GM12865 (cell line): ENCODE data around the gene CASK.

Experiments used
- DNase-seq: peaks from one replicate; pipeline ENCODE4 v3.0.0; 2010; ENCODE audit warnings: low read depth
- H3K4me3 ChIP-seq: 2 replicates; pipeline ENCODE4 v1.5.1; 2011; ENCODE audit warnings: mild to moderate bottlenecking, low read depth, low read length, control low read depth
- CTCF ChIP-seq: IDR thresholded peaks from 2 replicates; pipeline ENCODE4 v1.5.1; 2011; ENCODE audit warnings: low read length, control low read depth, low read depth, inconsistent platforms; ENCODE audit not compliant: insufficient read depth; ENCODE audit errors: missing control alignments

CASK gene

GRCh38 chrX:41499195-41499594 is 424.2 kb downstream of the CASK start:
- no peak for TF ChIP-seq CTCF
- DNase-seq = no peak
- H3K4me3 ChIP-seq = no peak overlapping the region

- H3K4me3 ChIP-seq = no peak overlapping the region
- no peak for TF ChIP-seq CTCF
- no peak for DNase-seq
Measured at GRCh38 chrX:41491267-41492004, 431.9 kb downstream of the CASK start.

GRCh38 chrX:41490446-41490845 is 432.9 kb downstream of the CASK start:
- no peak for TF ChIP-seq CTCF
- DNase-seq = no peak
- H3K4me3 ChIP-seq = no peak overlapping the region

GRCh38 chrX:41482154-41482850 is 441.1 kb downstream of the CASK start:
- no peak for DNase-seq
- TF ChIP-seq CTCF = no peak
- no peak overlapping the region for H3K4me3 ChIP-seq

- no peak overlapping the region for H3K4me3 ChIP-seq
- peak; percentile 48 for TF ChIP-seq CTCF
- DNase-seq = peak; percentile 49
Measured at GRCh38 chrX:41481264-41482109, 441.9 kb downstream of the CASK start.

GRCh38 chrX:41480508-41481260 is 442.7 kb downstream of the CASK start:
- no peak for TF ChIP-seq CTCF

More at GRCh38 chrX:41480508-41481260, 442.7 kb downstream of the CASK start:
- no peak overlapping the region for H3K4me3 ChIP-seq
- DNase-seq = no peak
